HepG2 (cell line): ENCODE measurements around the gene LRRC27. TPM values are rescaled to one million over a fixed set of nuclear protein-coding genes. Genes with fewer than 3 reads are reported as not detected.

ENCODE experiments used
- ARID5B ChIP-seq: IDR thresholded peaks from 2 replicates; pipeline ENCODE4 v1.4.0; 2020; ENCODE audit warnings: mild to moderate bottlenecking, missing genetic modification reagents
- ARNT2 ChIP-seq: sonication (generic); formaldehyde crosslinking; IDR thresholded peaks from 2 replicates; pipeline ENCODE4 v1.8.0; 2022; ENCODE audit warnings: mild to moderate bottlenecking, low read depth, missing genetic modification reagents, moderate library complexity
- FOXM1 ChIP-seq: sonication (generic); formaldehyde crosslinking; IDR thresholded peaks from 2 replicates; pipeline ENCODE4 v1.5.0; 2020; ENCODE audit warnings: missing genetic modification reagents
- MZF1 ChIP-seq: sonication (generic); formaldehyde crosslinking; IDR thresholded peaks from 2 replicates; pipeline ENCODE4 v1.8.1; 2023; ENCODE audit warnings: mild to moderate bottlenecking, missing genetic modification reagents, borderline replicate concordance
- NR2F1 ChIP-seq, 2 experiments: fragments of 450-650 bp in 1 of 2; formaldehyde crosslinking in 1 of 2; IDR thresholded peaks; 2 replicates each; pipeline versions ENCODE4 v1.5.0 to v1.6.1; 2016 to 2020; ENCODE audit warnings: mild to moderate bottlenecking in 1 of 2, missing compliant biosample characterization in 1 of 2, missing genetic modification reagents in 1 of 2, moderate library complexity in 1 of 2
- TBX2 ChIP-seq: sonication (generic); formaldehyde crosslinking; IDR thresholded peaks from 2 replicates; pipeline ENCODE4 v1.5.0; 2020; ENCODE audit warnings: missing genetic modification reagents, mild to moderate bottlenecking, borderline replicate concordance
- TGIF2 ChIP-seq: IDR thresholded peaks from 2 replicates; pipeline ENCODE4 v1.6.1; 2016; ENCODE audit warnings: control low read depth, missing compliant biosample characterization
- ZBTB20 ChIP-seq: sonication (generic); formaldehyde crosslinking; IDR thresholded peaks from 2 replicates; pipeline ENCODE4 v1.8.1; 2023; ENCODE audit warnings: missing genetic modification reagents, low read depth, mild to moderate bottlenecking, borderline replicate concordance
- ZFX ChIP-seq: sonication (generic); formaldehyde crosslinking; IDR thresholded peaks from 2 replicates; pipeline ENCODE4 v1.4.0; 2020; ENCODE audit warnings: mild to moderate bottlenecking, low read depth, missing genetic modification reagents, moderate library complexity
- ZKSCAN8 ChIP-seq: IDR thresholded peaks from 2 replicates; pipeline ENCODE4 v1.6.1; 2016; ENCODE audit warnings: borderline replicate concordance, missing genetic modification reagents, missing compliant biosample characterization
- ZNF552 ChIP-seq: sonication (generic); formaldehyde crosslinking; IDR thresholded peaks from 2 replicates; pipeline ENCODE4 v1.9.0; 2022; ENCODE audit warnings: missing genetic modification reagents, mild to moderate bottlenecking, borderline replicate concordance
- ZNF75D ChIP-seq: sonication (generic); formaldehyde crosslinking; IDR thresholded peaks from 2 replicates; pipeline ENCODE4 v1.8.1; 2023; ENCODE audit warnings: missing genetic modification reagents, mild to moderate bottlenecking, borderline replicate concordance
- ZNF775 ChIP-seq: sonication (generic); formaldehyde crosslinking; IDR thresholded peaks from 2 replicates; pipeline ENCODE4 v1.4.0; 2020; ENCODE audit warnings: missing genetic modification reagents, mild to moderate bottlenecking, moderate library complexity, borderline replicate concordance
- polyA plus RNA-seq, 8 experiments: library from polyadenylated mRNA; depleted of rRNA in 3 of 8; stranded (reverse) in 7 of 8; unstranded in 1 of 8; fragments of >200 nt; fragmentation: Illumina TruSeq in 4 of 8; extraction: Trizol in 4 of 8; gene quantifications; 2 replicates each; pipeline versions ENCODE4 v1.2.1 to v1.2.3, GENCODE V29; 2011 to 2016; ENCODE audit warnings: low read depth in 4 of 8, missing spikeins in 1 of 8, mixed read lengths in 1 of 8; ENCODE audit not compliant: insufficient read depth in 1 of 8
- total RNA-seq, 5 experiments: library from RNA; depleted of rRNA; stranded (reverse); fragments of >200 nt; fragmentation: Illumina TruSeq; extraction: Trizol; gene quantifications; 2 replicates each; pipeline ENCODE4 v1.2.3, GENCODE V29; 2016; ENCODE audit warnings: low read depth in 1 of 5
- TF ChIP-seq, protein P1 (sequence below): sonication (generic); formaldehyde crosslinking; IDR thresholded peaks from 2 replicates; pipeline ENCODE4 v1.4.0; 2020; ENCODE audit warnings: missing genetic modification reagents
- TF ChIP-seq, protein P2 (sequence below): sonication (generic); formaldehyde crosslinking; IDR thresholded peaks from 2 replicates; pipeline ENCODE4; 2020; ENCODE audit warnings: missing genetic modification reagents, mild to moderate bottlenecking, borderline replicate concordance
- TF ChIP-seq, protein P3 (sequence below): sonication (generic); formaldehyde crosslinking; IDR thresholded peaks from 2 replicates; pipeline ENCODE4 v1.5.1; 2020; ENCODE audit warnings: mild to moderate bottlenecking, missing genetic modification reagents, borderline replicate concordance

Gene LRRC27
- total and polyA plus RNA-seq, 2 of the 13 experiments (the other 11 are each of a cell fraction or from before 2014, with no cell fraction given): 4.2 to 4.6 TPM

DNA sequence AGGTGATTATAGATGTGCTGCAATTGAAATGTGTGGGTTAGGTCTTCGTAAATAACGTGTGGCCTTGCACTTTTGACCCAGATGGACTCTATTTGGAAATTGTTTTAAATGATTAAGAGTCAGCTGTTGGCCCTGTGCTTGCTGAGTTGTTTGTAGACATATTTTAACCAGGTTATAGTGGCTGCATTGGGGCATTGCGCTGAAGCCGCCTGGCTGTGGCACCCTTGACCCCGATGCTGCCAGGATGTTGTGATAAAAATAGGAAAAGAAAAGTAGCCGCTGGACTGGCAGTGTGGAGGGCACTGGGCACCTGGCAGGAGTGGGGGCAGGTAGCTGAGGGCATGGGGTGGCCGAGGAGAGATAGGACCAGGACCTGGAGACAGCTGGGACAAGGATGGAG lies 13.4 kb downstream of the LRRC27 start (continued):
- no peak for TF ChIP-seq ZBTB20 (CRISPR knock-in tag)
- TF ChIP-seq, protein P1, sequence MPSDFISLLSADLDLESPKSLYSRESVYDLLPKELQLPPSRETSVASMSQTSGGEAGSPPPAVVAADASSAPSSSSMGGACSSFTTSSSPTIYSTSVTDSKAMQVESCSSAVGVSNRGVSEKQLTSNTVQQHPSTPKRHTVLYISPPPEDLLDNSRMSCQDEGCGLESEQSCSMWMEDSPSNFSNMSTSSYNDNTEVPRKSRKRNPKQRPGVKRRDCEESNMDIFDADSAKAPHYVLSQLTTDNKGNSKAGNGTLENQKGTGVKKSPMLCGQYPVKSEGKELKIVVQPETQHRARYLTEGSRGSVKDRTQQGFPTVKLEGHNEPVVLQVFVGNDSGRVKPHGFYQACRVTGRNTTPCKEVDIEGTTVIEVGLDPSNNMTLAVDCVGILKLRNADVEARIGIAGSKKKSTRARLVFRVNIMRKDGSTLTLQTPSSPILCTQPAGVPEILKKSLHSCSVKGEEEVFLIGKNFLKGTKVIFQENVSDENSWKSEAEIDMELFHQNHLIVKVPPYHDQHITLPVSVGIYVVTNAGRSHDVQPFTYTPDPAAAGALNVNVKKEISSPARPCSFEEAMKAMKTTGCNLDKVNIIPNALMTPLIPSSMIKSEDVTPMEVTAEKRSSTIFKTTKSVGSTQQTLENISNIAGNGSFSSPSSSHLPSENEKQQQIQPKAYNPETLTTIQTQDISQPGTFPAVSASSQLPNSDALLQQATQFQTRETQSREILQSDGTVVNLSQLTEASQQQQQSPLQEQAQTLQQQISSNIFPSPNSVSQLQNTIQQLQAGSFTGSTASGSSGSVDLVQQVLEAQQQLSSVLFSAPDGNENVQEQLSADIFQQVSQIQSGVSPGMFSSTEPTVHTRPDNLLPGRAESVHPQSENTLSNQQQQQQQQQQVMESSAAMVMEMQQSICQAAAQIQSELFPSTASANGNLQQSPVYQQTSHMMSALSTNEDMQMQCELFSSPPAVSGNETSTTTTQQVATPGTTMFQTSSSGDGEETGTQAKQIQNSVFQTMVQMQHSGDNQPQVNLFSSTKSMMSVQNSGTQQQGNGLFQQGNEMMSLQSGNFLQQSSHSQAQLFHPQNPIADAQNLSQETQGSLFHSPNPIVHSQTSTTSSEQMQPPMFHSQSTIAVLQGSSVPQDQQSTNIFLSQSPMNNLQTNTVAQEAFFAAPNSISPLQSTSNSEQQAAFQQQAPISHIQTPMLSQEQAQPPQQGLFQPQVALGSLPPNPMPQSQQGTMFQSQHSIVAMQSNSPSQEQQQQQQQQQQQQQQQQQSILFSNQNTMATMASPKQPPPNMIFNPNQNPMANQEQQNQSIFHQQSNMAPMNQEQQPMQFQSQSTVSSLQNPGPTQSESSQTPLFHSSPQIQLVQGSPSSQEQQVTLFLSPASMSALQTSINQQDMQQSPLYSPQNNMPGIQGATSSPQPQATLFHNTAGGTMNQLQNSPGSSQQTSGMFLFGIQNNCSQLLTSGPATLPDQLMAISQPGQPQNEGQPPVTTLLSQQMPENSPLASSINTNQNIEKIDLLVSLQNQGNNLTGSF (CRISPR knock-in tag): no peak
- peak; percentile 68 for TF ChIP-seq ARID5B
- peak; percentile 15 to 86; a peak in 3 of 4 replicates for TF ChIP-seq NR2F1 (CRISPR knock-in tag; IDR thresholded peaks at IDR 0.05)
- TF ChIP-seq, protein P2, sequence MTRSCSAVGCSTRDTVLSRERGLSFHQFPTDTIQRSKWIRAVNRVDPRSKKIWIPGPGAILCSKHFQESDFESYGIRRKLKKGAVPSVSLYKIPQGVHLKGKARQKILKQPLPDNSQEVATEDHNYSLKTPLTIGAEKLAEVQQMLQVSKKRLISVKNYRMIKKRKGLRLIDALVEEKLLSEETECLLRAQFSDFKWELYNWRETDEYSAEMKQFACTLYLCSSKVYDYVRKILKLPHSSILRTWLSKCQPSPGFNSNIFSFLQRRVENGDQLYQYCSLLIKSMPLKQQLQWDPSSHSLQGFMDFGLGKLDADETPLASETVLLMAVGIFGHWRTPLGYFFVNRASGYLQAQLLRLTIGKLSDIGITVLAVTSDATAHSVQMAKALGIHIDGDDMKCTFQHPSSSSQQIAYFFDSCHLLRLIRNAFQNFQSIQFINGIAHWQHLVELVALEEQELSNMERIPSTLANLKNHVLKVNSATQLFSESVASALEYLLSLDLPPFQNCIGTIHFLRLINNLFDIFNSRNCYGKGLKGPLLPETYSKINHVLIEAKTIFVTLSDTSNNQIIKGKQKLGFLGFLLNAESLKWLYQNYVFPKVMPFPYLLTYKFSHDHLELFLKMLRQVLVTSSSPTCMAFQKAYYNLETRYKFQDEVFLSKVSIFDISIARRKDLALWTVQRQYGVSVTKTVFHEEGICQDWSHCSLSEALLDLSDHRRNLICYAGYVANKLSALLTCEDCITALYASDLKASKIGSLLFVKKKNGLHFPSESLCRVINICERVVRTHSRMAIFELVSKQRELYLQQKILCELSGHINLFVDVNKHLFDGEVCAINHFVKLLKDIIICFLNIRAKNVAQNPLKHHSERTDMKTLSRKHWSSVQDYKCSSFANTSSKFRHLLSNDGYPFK (CRISPR knock-in tag): no peak
- TF ChIP-seq ZNF75D: no peak
- no peak for TF ChIP-seq MZF1 (CRISPR knock-in tag)
- TF ChIP-seq ZKSCAN8: no peak
- TF ChIP-seq ZNF552 (CRISPR knock-in tag): no peak
- TF ChIP-seq, protein P3, sequence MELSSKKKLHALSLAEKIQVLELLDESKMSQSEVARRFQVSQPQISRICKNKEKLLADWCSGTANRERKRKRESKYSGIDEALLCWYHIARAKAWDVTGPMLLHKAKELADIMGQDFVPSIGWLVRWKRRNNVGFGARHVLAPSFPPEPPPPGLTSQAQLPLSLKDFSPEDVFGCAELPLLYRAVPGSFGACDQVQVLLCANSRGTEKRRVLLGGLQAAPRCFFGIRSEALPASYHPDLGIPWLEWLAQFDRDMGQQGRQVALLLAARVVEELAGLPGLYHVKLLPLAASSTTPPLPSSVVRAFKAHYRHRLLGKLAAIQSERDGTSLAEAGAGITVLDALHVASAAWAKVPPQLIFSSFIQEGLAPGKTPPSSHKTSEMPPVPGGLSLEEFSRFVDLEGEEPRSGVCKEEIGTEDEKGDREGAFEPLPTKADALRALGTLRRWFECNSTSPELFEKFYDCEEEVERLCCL: no peak
- no peak for TF ChIP-seq ZFX (CRISPR knock-in tag)
- TF ChIP-seq FOXM1 (CRISPR knock-in tag): no peak
- peak; percentile 18; the same call in 1 of the 2 replicates for TF ChIP-seq TBX2
- no peak for TF ChIP-seq ARNT2 (CRISPR knock-in tag)
- no peak for TF ChIP-seq TGIF2 (CRISPR knock-in tag)
- no peak for TF ChIP-seq ZNF775 (CRISPR knock-in tag)
